NCI-H2029 treated with DMSO at 0.1 percent for 48 hours (cell line): Measurements from ENCODE around the gene SRGAP2B.
"Not testable (repeated sequence)": the region's sequence is repeated elsewhere in the genome, so short reads cannot be mapped to it uniquely, and the experiment has no call there.

Experiments
- DNase-seq: peaks from one replicate; lab custom pipeline; 2025; lab: John Stamatoyannopoulos, UW

The SRGAP2B gene

GRCh38 chr1:145041519-145041918 lies 53.6 kb downstream of the SRGAP2B start:
- DNase-seq, result not testable (repeated sequence)

- DNase-seq, result not testable (repeated sequence)
Measured at GRCh38 chr1:145036019-145036418, 59.1 kb downstream of the SRGAP2B start.

- not testable (repeated sequence) for DNase-seq
Measured at GRCh38 chr1:145033523-145033922, 61.6 kb downstream of the SRGAP2B start.

GRCh38 chr1:145027251-145027650 lies 67.9 kb downstream of the SRGAP2B start:
- DNase-seq, result not testable (repeated sequence)

GRCh38 chr1:145025286-145025685 lies 69.8 kb downstream of the SRGAP2B start:
- DNase-seq, result not testable (repeated sequence)

GRCh38 chr1:145022259-145022658 lies 72.9 kb downstream of the SRGAP2B start:
- not testable (repeated sequence) for DNase-seq

- DNase-seq, result not testable (repeated sequence)
Measured at GRCh38 chr1:145021749-145022148, 73.4 kb downstream of the SRGAP2B start.

GRCh38 chr1:145019709-145020108 lies 75.4 kb downstream of the SRGAP2B start:
- DNase-seq, result not testable (repeated sequence)

- DNase-seq, result not testable (repeated sequence)
Measured at GRCh38 chr1:145017725-145018124, 77.4 kb downstream of the SRGAP2B start.

- DNase-seq, result not testable (repeated sequence)
Measured at GRCh38 chr1:145016492-145016862, 78.7 kb downstream of the SRGAP2B start.

GRCh38 chr1:145015744-145016491 lies 79.2 kb downstream of the SRGAP2B start:
- DNase-seq, result not testable (repeated sequence)

GRCh38 chr1:145013353-145013752 lies 81.8 kb downstream of the SRGAP2B start:
- not testable (repeated sequence) for DNase-seq

- not testable (repeated sequence) for DNase-seq
Measured at GRCh38 chr1:145011811-145012210, 83.3 kb downstream of the SRGAP2B start.

- not testable (repeated sequence) for DNase-seq
Measured at GRCh38 chr1:145010580-145010979, 84.5 kb downstream of the SRGAP2B start.

- DNase-seq, result not testable (repeated sequence)
Measured at GRCh38 chr1:145009928-145010327, 85.2 kb downstream of the SRGAP2B start.

GRCh38 chr1:145008388-145008787 lies 86.7 kb downstream of the SRGAP2B start:
- not testable (repeated sequence) for DNase-seq

- not testable (repeated sequence) for DNase-seq
Measured at GRCh38 chr1:145005142-145005541, 90.0 kb downstream of the SRGAP2B start.

- DNase-seq, result not testable (repeated sequence)
Measured at GRCh38 chr1:145001381-145001780, 93.7 kb downstream of the SRGAP2B start.

- not testable (repeated sequence) for DNase-seq
Measured at GRCh38 chr1:145000743-145001326, 94.3 kb downstream of the SRGAP2B start.

- DNase-seq, result not testable (repeated sequence)
Measured at GRCh38 chr1:145000074-145000742, 94.9 kb downstream of the SRGAP2B start.

- not testable (repeated sequence) for DNase-seq
Measured at GRCh38 chr1:144998981-144999273, 96.2 kb downstream of the SRGAP2B start.

- DNase-seq, result not testable (repeated sequence)
Measured at GRCh38 chr1:144998134-144998980, 96.8 kb downstream of the SRGAP2B start.
